Karpas-422 (cell line): ENCODE data around the gene MIOX. TPM values are rescaled to one million over a fixed set of nuclear protein-coding genes. Genes with fewer than 3 reads are reported as not detected.

Experiments used
- DNase-seq: peaks from one replicate; pipeline ENCODE4 v3.0.0-alpha.2; 2015
- H2AFZ ChIP-seq: fragments of 200-600 bp; sonication (generic); 2 replicates; pipeline ENCODE4 v1.6.1; 2014; ENCODE audit warnings: antibody characterized with exemption, low read length, mixed read lengths
- H3K27ac ChIP-seq: fragments of 200-600 bp; sonication (generic); 2 replicates; pipeline ENCODE4 v1.5.1; 2014; ENCODE audit warnings: mild to moderate bottlenecking, low read length, moderate library complexity
- H3K27me3 ChIP-seq: fragments of 200-600 bp; sonication (generic); 2 replicates; pipeline ENCODE4 v1.6.1; 2014; ENCODE audit warnings: low read length, mixed read lengths
- H3K36me3 ChIP-seq: fragments of 200-600 bp; sonication (generic); 2 replicates; pipeline ENCODE4 v1.6.1; 2014; ENCODE audit warnings: low read length, mixed read lengths; ENCODE audit not compliant: insufficient read depth
- H3K4me1 ChIP-seq: fragments of 200-600 bp; sonication (generic); 2 replicates; pipeline ENCODE4 v1.6.1; 2014; ENCODE audit warnings: mild to moderate bottlenecking, low read length, mixed read lengths
- H3K4me2 ChIP-seq: fragments of 200-600 bp; sonication (generic); 2 replicates; pipeline ENCODE4 v1.6.1; 2014; ENCODE audit warnings: low read length, low read depth, mild to moderate bottlenecking; ENCODE audit not compliant: poor library complexity, severe bottlenecking
- H3K4me3 ChIP-seq: fragments of 200-600 bp; sonication (generic); 2 replicates; pipeline ENCODE4 v1.5.1; 2014; ENCODE audit warnings: mild to moderate bottlenecking, antibody characterized with exemption, low read length, mixed read lengths
- H3K79me2 ChIP-seq: fragments of 200-600 bp; sonication (generic); 2 replicates; pipeline ENCODE4 v1.6.1; 2014; ENCODE audit warnings: mild to moderate bottlenecking, low read length, mixed read lengths
- H3K9ac ChIP-seq: fragments of 200-600 bp; sonication (generic); 2 replicates; pipeline ENCODE4 v1.6.0; 2014; ENCODE audit warnings: low read length
- H3K9me2 ChIP-seq: fragments of 200-600 bp; sonication (generic), shearing (Covaris generic); replicated peaks from 2 replicates; pipeline ENCODE4 v1.6.0; 2014; ENCODE audit warnings: mild to moderate bottlenecking, low read length, moderate library complexity; ENCODE audit not compliant: insufficient read depth
- H3K9me3 ChIP-seq: fragments of 300-700, 200-600 bp; sonication (generic); 2 replicates; pipeline ENCODE4 v1.6.1; 2014; ENCODE audit warnings: low read length, mixed read lengths
- H4K20me1 ChIP-seq: fragments of 200-600 bp; sonication (generic); 2 replicates; pipeline ENCODE4 v1.6.1; 2014; ENCODE audit warnings: mild to moderate bottlenecking, antibody characterized with exemption, low read length, low read depth; ENCODE audit not compliant: insufficient read depth
- total RNA-seq: library from RNA; depleted of rRNA; stranded (reverse); fragments of >200 nt; shearing (Covaris generic); gene quantifications from 2 replicates; pipeline ENCODE4 v1.2.3, GENCODE V29; 2014; ENCODE audit warnings: low replicate concordance

The MIOX gene
- total RNA-seq, 1 experiment from 2014 or later: 0.93 TPM

DNA sequence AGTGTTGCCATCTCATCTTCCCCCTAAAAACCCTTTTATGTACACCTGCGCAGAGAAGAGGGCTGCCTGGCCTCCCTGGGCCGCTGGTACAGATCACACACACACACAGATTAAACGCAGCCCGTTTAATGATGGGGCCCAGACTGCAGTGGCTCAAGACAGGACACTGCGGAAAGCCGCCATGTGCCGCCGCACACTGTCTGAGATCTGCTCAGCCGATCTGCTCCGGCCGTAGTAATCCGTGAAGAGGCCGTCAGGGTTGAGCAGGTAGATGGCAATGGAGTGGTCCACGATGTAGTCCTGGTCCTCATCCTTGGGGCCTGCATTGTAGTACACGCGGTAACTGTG lies 36.8 kb downstream of the MIOX start:
- H3K79me2 ChIP-seq: peaks cover 22% of the 10 kb centered on the region
- no peak overlapping the region for H3K9ac ChIP-seq
- no peak for DNase-seq
- H3K4me3 ChIP-seq: no peak overlapping the region
- no peaks in the 10 kb centered on the region for H3K27me3 ChIP-seq
- H2AFZ ChIP-seq: no peak overlapping the region
- no peaks in the 10 kb centered on the region for H3K9me3 ChIP-seq
- H3K27ac ChIP-seq: no peak overlapping the region
- no peaks in the 10 kb centered on the region for H3K9me2 ChIP-seq
- peaks cover 29% of the 10 kb centered on the region for H3K4me1 ChIP-seq
- peak overlapping the region; percentile 98 for H3K4me2 ChIP-seq
- peaks cover 14% of the 10 kb centered on the region for H4K20me1 ChIP-seq
- 0 out of 2 replicates have a peak, but pooled peaks cover 3% of the 10 kb centered on the region for H3K36me3 ChIP-seq

DNA sequence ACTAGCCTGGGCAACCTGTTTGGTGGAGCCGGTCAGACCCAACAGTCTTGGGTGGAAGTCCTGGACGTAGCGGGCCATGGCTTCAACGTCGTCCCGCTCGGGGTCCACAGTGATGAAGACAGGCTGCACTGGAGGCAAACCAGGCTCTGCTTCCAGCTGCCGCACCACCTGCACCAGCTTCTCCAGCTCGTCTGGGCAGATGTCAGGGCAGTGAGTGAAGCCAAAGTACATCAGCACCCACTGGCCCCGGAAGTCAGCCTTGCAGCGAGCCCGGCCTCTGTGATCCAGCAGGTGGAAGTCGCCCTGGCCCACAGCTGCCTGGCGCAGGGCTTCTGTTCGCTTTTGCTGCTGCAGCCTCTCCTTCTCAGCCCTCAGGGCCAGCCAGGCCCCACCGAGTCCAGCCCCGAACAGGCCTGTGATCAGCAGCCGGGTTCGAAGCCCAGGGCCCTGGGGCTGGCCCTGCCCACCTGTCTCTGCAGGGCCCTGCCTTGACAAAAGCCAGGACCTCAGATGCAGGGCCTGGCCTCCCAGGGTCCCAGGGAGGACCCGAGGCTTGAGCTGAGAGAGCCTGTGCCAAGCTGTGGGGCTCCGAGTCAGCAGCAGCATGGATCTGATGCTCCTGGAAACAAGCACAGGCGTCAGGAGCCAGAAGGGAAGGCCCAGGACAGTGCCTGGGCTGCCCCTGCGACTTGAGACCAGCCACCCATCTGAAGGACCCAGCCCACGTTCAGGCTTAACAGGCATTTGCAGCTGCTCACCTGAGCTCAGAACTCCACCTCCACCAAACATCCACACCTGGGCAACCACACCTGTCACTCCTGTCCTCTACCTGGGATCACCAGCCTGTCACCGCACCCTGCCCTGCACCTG lies 37.4 kb downstream of the MIOX start:
- DNase-seq: peak; percentile 52
- Histone ChIP-seq H2AFZ (no peak overlapping the region), H3K4me1 (peaks cover 29% of the 10 kb centered on the region), H3K4me3 (peak overlapping the region; percentile 98), H3K9me3 (no peaks in the 10 kb centered on the region), H3K79me2 (peaks cover 22% of the 10 kb centered on the region), H3K27ac (no peak overlapping the region), H3K36me3 (0 out of 2 replicates have a peak, but pooled peaks cover 3% of the 10 kb centered on the region), H4K20me1 (peaks cover 14% of the 10 kb centered on the region), H3K9ac (peak overlapping the region; percentile 85), H3K9me2 (no peaks in the 10 kb centered on the region), H3K27me3 (no peaks in the 10 kb centered on the region), H3K4me2 (peak overlapping the region; percentile 98)

DNA sequence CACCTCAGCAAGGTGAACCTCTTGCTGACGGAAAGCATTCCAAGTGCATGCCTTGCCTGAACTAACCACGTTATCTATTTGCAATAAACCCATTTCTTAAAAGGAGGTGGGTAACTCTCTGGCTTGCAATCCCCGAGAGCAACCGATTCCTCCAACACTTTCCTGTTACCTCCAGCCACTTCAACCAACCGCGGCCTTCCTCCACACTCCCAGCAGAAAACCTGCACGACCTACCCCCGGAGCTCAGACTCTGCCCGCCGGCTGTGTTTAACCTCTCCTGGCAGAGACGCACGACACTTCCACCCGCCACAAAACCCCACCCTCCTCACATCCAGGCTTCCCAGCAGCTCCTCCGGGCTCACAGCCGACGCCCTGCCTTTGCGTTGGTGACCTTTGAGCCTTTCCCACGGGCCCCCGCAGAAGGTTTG lies 38.0 kb downstream of the MIOX start:
- peak overlapping the region; percentile 85 for H3K9ac ChIP-seq
- DNase-seq: no peak

DNA sequence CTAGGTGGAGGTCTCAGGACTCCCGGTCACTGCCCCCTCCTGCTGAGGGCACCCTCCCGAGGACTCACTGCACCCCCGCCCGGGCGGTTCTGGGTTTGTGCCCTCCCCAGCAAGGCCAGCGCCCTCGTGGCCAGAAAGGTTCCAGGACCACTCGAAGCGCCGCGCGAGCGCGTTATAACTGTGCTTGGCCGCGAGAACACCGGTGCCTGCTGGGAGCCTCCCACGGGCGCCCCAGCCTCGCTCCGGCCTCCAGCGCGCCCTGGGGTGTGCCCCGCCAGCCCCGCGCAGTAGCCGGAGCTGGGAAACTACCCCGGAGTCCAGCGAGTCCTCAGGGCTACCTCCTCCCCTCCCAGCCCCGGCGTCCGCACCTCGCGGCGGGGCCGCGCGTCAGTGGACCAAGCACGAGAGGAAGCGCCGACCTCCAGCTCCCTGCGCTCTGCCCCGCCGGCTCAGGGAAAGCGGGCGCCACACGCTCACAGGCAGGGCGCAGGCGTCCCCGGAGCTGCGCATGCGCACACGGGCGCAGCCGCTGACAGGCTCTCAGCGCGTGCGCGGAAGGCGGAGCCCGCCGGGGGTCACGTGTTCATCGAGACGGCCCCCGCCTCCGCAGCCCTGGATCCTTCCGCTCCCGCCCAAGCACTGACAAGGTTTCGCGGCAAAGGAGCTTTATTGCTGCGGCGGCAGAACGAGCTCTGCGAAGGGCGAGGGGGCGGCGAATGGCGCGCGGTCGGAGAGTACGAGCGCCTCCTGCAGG lies 38.6 kb downstream of the MIOX start, which contains the start of gene SCO2:
Gene SCO2 (minus strand): TSS at position 495 of the 754 bp plus-strand sequence. CDS start 1,187 bp downstream, outside the sequence.
- Histone ChIP-seq H3K79me2 (peaks cover 22% of the 10 kb centered on the region), H3K4me1 (peaks cover 32% of the 10 kb centered on the region), H3K9me3 (no peaks in the 10 kb centered on the region), H3K27me3 (no peaks in the 10 kb centered on the region), H3K36me3 (no peaks in the 10 kb centered on the region), H3K9me2 (no peaks in the 10 kb centered on the region), H3K27ac (peak within 1 kb of the TSS; percentile 87), H2AFZ (peak within 1 kb of the TSS; percentile 63; the same call in 1 of the 2 replicates), H4K20me1 (peaks cover 14% of the 10 kb centered on the region), H3K9ac (peak within 1 kb of the TSS; percentile 85), H3K4me2 (peak within 1 kb of the TSS; percentile 98), H3K4me3 (peak within 1 kb of the TSS; percentile 98)
- peak; percentile 99 for DNase-seq

More for the DNA sequence above, 38.0 kb downstream of the MIOX start:
- Histone ChIP-seq H3K27ac (peak overlapping the region; percentile 87; the same call in 1 of the 2 replicates), H3K79me2 (peaks cover 22% of the 10 kb centered on the region), H3K4me3 (peak overlapping the region; percentile 98), H3K36me3 (no peaks in the 10 kb centered on the region), H3K4me2 (peak overlapping the region; percentile 98), H4K20me1 (peaks cover 14% of the 10 kb centered on the region), H3K9me3 (no peaks in the 10 kb centered on the region), H3K4me1 (peaks cover 29% of the 10 kb centered on the region), H2AFZ (no peak overlapping the region), H3K27me3 (no peaks in the 10 kb centered on the region), H3K9me2 (no peaks in the 10 kb centered on the region)

DNA sequence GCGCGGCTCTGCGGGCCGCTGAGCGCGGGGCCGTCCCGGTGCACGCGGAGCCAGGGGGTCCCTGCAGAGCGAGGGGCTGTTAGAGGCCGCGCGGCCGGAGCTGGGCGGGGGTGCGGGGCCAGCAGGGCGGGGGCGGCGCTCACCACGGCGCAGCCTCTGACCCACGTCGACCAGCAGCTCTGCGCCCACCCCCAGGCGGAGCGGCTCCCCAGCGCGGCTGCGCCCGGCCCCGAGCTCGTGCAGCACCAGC lies 39.1 kb downstream of the MIOX start:
- Histone ChIP-seq H2AFZ (no peak overlapping the region), H3K4me1 (peaks cover 37% of the 10 kb centered on the region), H3K4me2 (peak overlapping the region; percentile 98)

DNA sequence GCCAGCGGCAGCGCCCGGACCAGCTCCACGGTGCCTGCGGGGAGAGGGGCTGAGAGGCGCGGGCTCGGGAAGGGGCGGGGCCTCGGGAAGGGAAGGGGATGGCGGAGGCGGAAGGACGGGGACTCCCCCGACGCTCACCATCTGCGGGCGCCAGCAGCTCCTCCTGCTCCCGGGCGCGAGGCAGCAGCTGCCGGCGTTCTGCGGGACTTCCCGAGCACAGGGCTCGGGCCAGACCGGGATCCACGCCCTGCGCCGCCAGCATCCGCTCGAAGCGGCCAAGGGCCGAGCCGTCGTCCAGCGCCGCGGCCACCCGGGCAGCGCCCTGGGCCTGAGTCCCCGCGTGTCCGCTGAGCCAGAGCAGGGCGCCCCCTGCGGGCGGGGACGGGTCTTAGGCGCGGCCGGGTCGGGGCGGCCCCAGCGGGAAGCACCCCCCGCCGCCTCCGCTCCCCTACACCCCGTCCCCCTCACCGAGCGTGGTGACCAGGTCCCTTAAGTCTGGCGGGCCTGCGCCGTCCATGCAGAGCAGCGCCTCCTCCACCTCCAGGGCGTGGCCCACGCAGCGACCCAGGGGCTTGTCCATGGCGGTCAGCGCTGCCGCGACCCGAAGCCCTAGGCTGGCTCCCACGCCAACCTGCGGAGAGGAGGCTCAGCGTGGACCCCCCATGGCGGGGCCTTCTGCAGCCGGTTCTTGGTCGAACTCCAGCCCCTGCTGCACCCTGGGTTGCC lies 39.6 kb downstream of the MIOX start:
- H3K27me3 ChIP-seq: no peaks in the 10 kb centered on the region
- no peaks in the 10 kb centered on the region for H3K9me3 ChIP-seq
- peaks cover 14% of the 10 kb centered on the region for H4K20me1 ChIP-seq
- H3K36me3 ChIP-seq: no peaks in the 10 kb centered on the region
- peak overlapping the region; percentile 63; the same call in 1 of the 2 replicates for H2AFZ ChIP-seq
- H3K9ac ChIP-seq: peak overlapping the region; percentile 85
- no peaks in the 10 kb centered on the region for H3K9me2 ChIP-seq
- H3K4me1 ChIP-seq: peaks cover 41% of the 10 kb centered on the region
- peak overlapping the region; percentile 87 for H3K27ac ChIP-seq
- DNase-seq: peak; percentile 93
- peak overlapping the region; percentile 98 for H3K4me2 ChIP-seq
- peaks cover 22% of the 10 kb centered on the region for H3K79me2 ChIP-seq
- H3K4me3 ChIP-seq: peak overlapping the region; percentile 98

More for the DNA sequence above, 39.1 kb downstream of the MIOX start:
- no peaks in the 10 kb centered on the region for H3K36me3 ChIP-seq
- H3K9ac ChIP-seq: peak overlapping the region; percentile 85
- H3K27me3 ChIP-seq: no peaks in the 10 kb centered on the region
- DNase-seq: no peak
- peak overlapping the region; percentile 98 for H3K4me3 ChIP-seq
- H4K20me1 ChIP-seq: peaks cover 14% of the 10 kb centered on the region
- H3K79me2 ChIP-seq: peaks cover 22% of the 10 kb centered on the region
- H3K9me2 ChIP-seq: no peaks in the 10 kb centered on the region
- H3K27ac ChIP-seq: peak overlapping the region; percentile 87
- H3K9me3 ChIP-seq: no peaks in the 10 kb centered on the region

DNA sequence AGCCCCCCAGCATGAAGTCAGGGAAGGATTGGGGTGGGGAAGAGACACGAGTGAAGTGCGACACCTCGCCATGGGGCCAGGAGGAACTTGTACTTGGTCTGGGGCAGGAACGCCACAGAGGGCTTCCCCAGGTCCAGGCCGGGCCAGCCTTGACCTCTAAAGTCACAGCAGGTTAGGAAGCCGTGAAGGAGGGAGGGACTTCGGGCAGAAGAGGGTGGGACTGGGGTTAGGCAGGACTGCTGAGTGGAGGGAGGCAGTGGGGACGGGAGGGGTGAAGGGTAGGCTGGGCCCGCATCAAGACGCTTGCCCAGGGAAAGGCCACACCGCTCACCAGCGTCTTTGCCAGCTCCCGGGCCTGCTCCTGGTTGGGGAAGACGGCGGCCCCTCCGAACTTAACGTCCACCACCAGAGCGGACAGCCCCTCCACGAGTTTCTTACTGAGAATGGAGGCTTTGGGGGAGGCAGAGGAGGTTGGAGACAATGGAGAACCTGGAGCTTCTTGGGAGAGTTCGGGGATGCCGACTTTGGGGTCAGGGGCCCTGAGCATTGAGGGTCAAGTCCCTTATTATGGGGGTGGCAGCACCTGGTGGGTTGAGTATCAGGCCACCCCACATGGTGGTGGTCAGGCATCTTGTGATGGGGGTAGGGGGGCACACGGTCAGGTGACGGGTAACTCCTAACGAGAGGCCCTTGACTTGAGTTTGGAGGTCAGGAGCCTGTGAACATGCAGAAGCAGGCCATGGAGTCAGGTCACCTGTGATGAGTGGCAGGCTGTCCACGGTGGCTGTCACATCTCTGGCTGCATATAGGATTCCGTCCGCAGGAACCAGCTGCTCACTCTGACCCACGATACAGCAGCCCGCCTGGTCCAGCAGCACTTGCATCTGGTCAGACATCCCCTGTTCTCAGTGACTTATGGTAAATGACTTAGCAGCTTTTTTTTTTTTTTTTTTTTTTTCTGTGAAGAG lies 40.5 kb downstream of the MIOX start:
- Histone ChIP-seq H3K9me3 (no peaks in the 10 kb centered on the region), H3K27me3 (no peaks in the 10 kb centered on the region), H3K36me3 (no peaks in the 10 kb centered on the region), H4K20me1 (peaks cover 14% of the 10 kb centered on the region), H3K27ac (peak overlapping the region; percentile 87), H3K79me2 (peaks cover 22% of the 10 kb centered on the region), H3K4me3 (peak overlapping the region; percentile 98), H2AFZ (peak overlapping the region; percentile 63; the same call in 1 of the 2 replicates), H3K4me2 (peak overlapping the region; percentile 98), H3K9ac (peak overlapping the region; percentile 85), H3K4me1 (peaks cover 49% of the 10 kb centered on the region), H3K9me2 (no peaks in the 10 kb centered on the region)
- peak; percentile 86 for DNase-seq
